ENCODE results near the gene ETHE1.

Gene ETHE1

GRCh38 chr19:43501661-43502418 lies 25.2 kb downstream of the ETHE1 start:
- Histone ChIP-seq H3K4me2 (ENCODE audit: low read length) (no peak overlapping the region), H3K9ac (ENCODE audit: low read length) (no peak overlapping the region), H3K27ac (ENCODE audit: low read depth, low read length, poor library complexity, severe bottlenecking) (no peak overlapping the region), H3K27me3 (ENCODE audit: insufficient read depth, low read length) (no peaks in the 10 kb centered on the region), H3K4me3 (ENCODE audit: low read depth, low read length, poor library complexity, severe bottlenecking) (no peak overlapping the region), H3K4me1 (ENCODE audit: insufficient read depth, low read length, severe bottlenecking) (peaks cover 21% of the 10 kb centered on the region), H3K9me2 (ENCODE audit: low read depth, low read length) (no peaks in the 10 kb centered on the region), H3K36me3 (ENCODE audit: insufficient read depth, low read length) (peaks cover 4% of the 10 kb centered on the region; the same call in 1 of the 2 replicates), H3K9me3 (ENCODE audit: low read length) (no peaks in the 10 kb centered on the region), H4K20me1 (ENCODE audit: insufficient read depth, low read length) (no peaks in the 10 kb centered on the region), H3K79me2 (ENCODE audit: insufficient read depth, low read length) (no peaks in the 10 kb centered on the region), H3F3A (ENCODE audit: insufficient read depth, low read length) (no peaks in the 10 kb centered on the region), H2AFZ (ENCODE audit: low read length) (no peak overlapping the region)
- TF ChIP-seq CTCF (IDR thresholded peaks at IDR 0.05; ENCODE audit: low read length): no peak
- no peak for TF ChIP-seq EZH2 (IDR thresholded peaks at IDR 0.05; ENCODE audit: borderline replicate concordance, low read length)

- H3K4me3 ChIP-seq (ENCODE audit: low read depth, low read length, poor library complexity, severe bottlenecking): no peak overlapping the region
- H3F3A ChIP-seq (ENCODE audit: insufficient read depth, low read length): no peaks in the 10 kb centered on the region
- TF ChIP-seq EZH2 (IDR thresholded peaks at IDR 0.05; ENCODE audit: borderline replicate concordance, low read length): no peak
- TF ChIP-seq CTCF (IDR thresholded peaks at IDR 0.05; ENCODE audit: low read length): no peak
- H3K4me2 ChIP-seq (ENCODE audit: low read length): no peak overlapping the region
- peaks cover 10% of the 10 kb centered on the region for H3K4me1 ChIP-seq (ENCODE audit: insufficient read depth, low read length, severe bottlenecking)
- H3K27me3 ChIP-seq (ENCODE audit: insufficient read depth, low read length): no peaks in the 10 kb centered on the region
- no peaks in the 10 kb centered on the region for H3K9me2 ChIP-seq (ENCODE audit: low read depth, low read length)
- no peaks in the 10 kb centered on the region for H3K9me3 ChIP-seq (ENCODE audit: low read length)
- peaks cover 5% of the 10 kb centered on the region; the same call in 1 of the 2 replicates for H3K36me3 ChIP-seq (ENCODE audit: insufficient read depth, low read length)
- no peak overlapping the region for H3K9ac ChIP-seq (ENCODE audit: low read length)
- H3K27ac ChIP-seq (ENCODE audit: low read depth, low read length, poor library complexity, severe bottlenecking): no peak overlapping the region
- H2AFZ ChIP-seq (ENCODE audit: low read length): no peak overlapping the region
- H3K79me2 ChIP-seq (ENCODE audit: insufficient read depth, low read length): no peaks in the 10 kb centered on the region
- H4K20me1 ChIP-seq (ENCODE audit: insufficient read depth, low read length): no peaks in the 10 kb centered on the region
Observed at GRCh38 chr19:43499042-43499441, 28.0 kb downstream of the ETHE1 start.

- Histone ChIP-seq H3K79me2 (ENCODE audit: insufficient read depth, low read length) (no peaks in the 10 kb centered on the region), H2AFZ (ENCODE audit: low read length) (no peak overlapping the region), H3K27ac (ENCODE audit: low read depth, low read length, poor library complexity, severe bottlenecking) (no peak overlapping the region), H3K4me2 (ENCODE audit: low read length) (no peak overlapping the region), H4K20me1 (ENCODE audit: insufficient read depth, low read length) (no peaks in the 10 kb centered on the region), H3K36me3 (ENCODE audit: insufficient read depth, low read length) (peaks cover 5% of the 10 kb centered on the region; the same call in 1 of the 2 replicates), H3K27me3 (ENCODE audit: insufficient read depth, low read length) (no peaks in the 10 kb centered on the region), H3K4me3 (ENCODE audit: low read depth, low read length, poor library complexity, severe bottlenecking) (no peak overlapping the region), H3K9me2 (ENCODE audit: low read depth, low read length) (no peaks in the 10 kb centered on the region), H3K9me3 (ENCODE audit: low read length) (no peaks in the 10 kb centered on the region), H3K4me1 (ENCODE audit: insufficient read depth, low read length, severe bottlenecking) (peaks cover 7% of the 10 kb centered on the region), H3K9ac (ENCODE audit: low read length) (no peak overlapping the region), H3F3A (ENCODE audit: insufficient read depth, low read length) (no peaks in the 10 kb centered on the region)
- TF ChIP-seq EZH2 (IDR thresholded peaks at IDR 0.05; ENCODE audit: borderline replicate concordance, low read length) (no peak), CTCF (IDR thresholded peaks at IDR 0.05; ENCODE audit: low read length) (no peak)
Observed at GRCh38 chr19:43498233-43498842, 28.7 kb downstream of the ETHE1 start.
